Neural progenitor cell (in vitro differentiated cells): Measurements from ENCODE around the gene FIBP. TPM values are rescaled to one million over a fixed set of nuclear protein-coding genes. Genes with fewer than 3 reads are reported as not detected.

Experiments used
- DNase-seq: peaks from one replicate; pipeline ENCODE4 v3.0.0-alpha.2; 2016; ENCODE audit warnings: low spot score
- H2AFZ ChIP-seq: fragments of 200-600 bp; sonication (generic); replicated peaks from 2 replicates; pipeline ENCODE4 v1.6.1; 2016; ENCODE audit warnings: antibody characterized with exemption
- H3F3A ChIP-seq: fragments of 200-600 bp; sonication (generic); 2 replicates; pipeline ENCODE4 v1.6.1; 2016; ENCODE audit warnings: antibody characterized with exemption, low read depth
- H3K27ac ChIP-seq: fragments of 200-600 bp; sonication (generic); 2 replicates; pipeline ENCODE4 v1.5.1; 2016; ENCODE audit warnings: mild to moderate bottlenecking
- H3K27me3 ChIP-seq: fragments of 200-600 bp; sonication (generic); 2 replicates; pipeline ENCODE4 v1.6.1; 2016; ENCODE audit warnings: mild to moderate bottlenecking, moderate library complexity
- H3K36me3 ChIP-seq: fragments of 200-600 bp; sonication (generic); 2 replicates; pipeline ENCODE4 v1.5.1; 2016
- H3K4me1 ChIP-seq: fragments of 200-600 bp; sonication (generic); 2 replicates; pipeline ENCODE4 v1.6.1; 2016; ENCODE audit warnings: mixed run types
- H3K4me2 ChIP-seq: fragments of 200-600 bp; sonication (generic); 2 replicates; pipeline ENCODE4 v1.6.1; 2016
- H3K4me3 ChIP-seq: fragments of 200-600 bp; sonication (generic); 2 replicates; pipeline ENCODE4 v1.5.1; 2016
- H3K79me2 ChIP-seq: fragments of 200-600 bp; sonication (generic); 2 replicates; pipeline ENCODE4 v1.6.1; 2016; ENCODE audit warnings: low read depth
- H3K9ac ChIP-seq: fragments of 200-600 bp; sonication (generic); 2 replicates; pipeline ENCODE4 v1.6.1; 2016
- H3K9me3 ChIP-seq: fragments of 200-600 bp; sonication (generic); 2 replicates; pipeline ENCODE4 v1.5.1; 2016; ENCODE audit warnings: low read depth
- H4K20me1 ChIP-seq: fragments of 200-600 bp; sonication (generic); 2 replicates; pipeline ENCODE4 v1.6.1; 2016; ENCODE audit warnings: low read depth
- H3K27ac Mint-ChIP-seq: 3 replicates; pipeline ENCODE4 v1.8.0; 2021; ENCODE audit warnings: mixed read lengths
- H3K27me3 Mint-ChIP-seq: 2 replicates; pipeline ENCODE4 v1.8.0; 2022; ENCODE audit warnings: low read depth, mild to moderate bottlenecking, inconsistent platforms, moderate library complexity, mixed read lengths; ENCODE audit not compliant: insufficient read depth
- H3K36me3 Mint-ChIP-seq: 3 replicates; pipeline ENCODE4 v1.8.0; 2021; ENCODE audit warnings: mixed read lengths
- H3K4me1 Mint-ChIP-seq: 3 replicates; pipeline ENCODE4 v1.8.0; 2021; ENCODE audit warnings: mixed read lengths
- H3K4me3 Mint-ChIP-seq: 3 replicates; pipeline ENCODE4 v1.8.0; 2021; ENCODE audit warnings: mild to moderate bottlenecking, moderate library complexity, mixed read lengths
- H3K9me3 Mint-ChIP-seq: 3 replicates; pipeline ENCODE4 v1.8.0; 2020; ENCODE audit warnings: mixed read lengths
- EZH2 ChIP-seq: fragments of 200-600 bp; sonication (generic); IDR thresholded peaks from 2 replicates; pipeline ENCODE4 v1.6.1; 2017; ENCODE audit warnings: antibody characterized with exemption, mild to moderate bottlenecking, moderate library complexity
- EZH2phosphoT487 ChIP-seq: fragments of 200-600 bp; sonication (generic); IDR thresholded peaks from 2 replicates; pipeline ENCODE4 v1.6.1; 2017; ENCODE audit warnings: antibody characterized with exemption
- total RNA-seq: library from RNA; depleted of rRNA; stranded (reverse); fragments of >200 nt; gene quantifications from 2 replicates; pipeline ENCODE4 v1.2.3, GENCODE V29; 2015; ENCODE audit warnings: low replicate concordance
- TF ChIP-seq, protein P1 (sequence below): fragments of 200-600 bp; sonication (generic); IDR thresholded peaks from 2 replicates; pipeline ENCODE4 v1.5.1; 2017; ENCODE audit warnings: antibody characterized with exemption, mild to moderate bottlenecking

The FIBP gene
- total RNA-seq, 1 donor from 2014 or later = 92.1 TPM

- peaks cover 11% of the 10 kb centered on the region for H3K36me3 Mint-ChIP-seq
- Histone ChIP-seq H3K4me3 (no peak within 1 kb of the TSS), H3K9ac (no peak within 1 kb of the TSS), H3K9me3 (no peaks in the 10 kb centered on the region), H4K20me1 (peaks cover 10% of the 10 kb centered on the region), H3K4me1 (no peaks in the 10 kb centered on the region), H3K27me3 (no peaks in the 10 kb centered on the region), H3K36me3 (peaks cover 4% of the 10 kb centered on the region), H3K4me2 (no peak within 1 kb of the TSS), H3F3A (no peaks in the 10 kb centered on the region), H3K79me2 (no peaks in the 10 kb centered on the region), H2AFZ (no peak within 1 kb of the TSS), H3K27ac (no peak within 1 kb of the TSS)
- H3K27me3 Mint-ChIP-seq = peaks cover 11% of the 10 kb centered on the region
- no peaks in the 10 kb centered on the region for H3K9me3 Mint-ChIP-seq
- no peak within 1 kb of the TSS for H3K27ac Mint-ChIP-seq
- peaks cover 6% of the 10 kb centered on the region for H3K4me1 Mint-ChIP-seq
- DNase-seq = no peak
- TF ChIP-seq, protein P1, sequence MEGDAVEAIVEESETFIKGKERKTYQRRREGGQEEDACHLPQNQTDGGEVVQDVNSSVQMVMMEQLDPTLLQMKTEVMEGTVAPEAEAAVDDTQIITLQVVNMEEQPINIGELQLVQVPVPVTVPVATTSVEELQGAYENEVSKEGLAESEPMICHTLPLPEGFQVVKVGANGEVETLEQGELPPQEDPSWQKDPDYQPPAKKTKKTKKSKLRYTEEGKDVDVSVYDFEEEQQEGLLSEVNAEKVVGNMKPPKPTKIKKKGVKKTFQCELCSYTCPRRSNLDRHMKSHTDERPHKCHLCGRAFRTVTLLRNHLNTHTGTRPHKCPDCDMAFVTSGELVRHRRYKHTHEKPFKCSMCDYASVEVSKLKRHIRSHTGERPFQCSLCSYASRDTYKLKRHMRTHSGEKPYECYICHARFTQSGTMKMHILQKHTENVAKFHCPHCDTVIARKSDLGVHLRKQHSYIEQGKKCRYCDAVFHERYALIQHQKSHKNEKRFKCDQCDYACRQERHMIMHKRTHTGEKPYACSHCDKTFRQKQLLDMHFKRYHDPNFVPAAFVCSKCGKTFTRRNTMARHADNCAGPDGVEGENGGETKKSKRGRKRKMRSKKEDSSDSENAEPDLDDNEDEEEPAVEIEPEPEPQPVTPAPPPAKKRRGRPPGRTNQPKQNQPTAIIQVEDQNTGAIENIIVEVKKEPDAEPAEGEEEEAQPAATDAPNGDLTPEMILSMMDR = no peak
- peak within 1 kb of the TSS; percentile 5 for H3K4me3 Mint-ChIP-seq
These were observed 8.7 kb downstream of the FIBP start, which contains the start of gene CTSW for GRCh38 chr11:65879617-65880016. Gene CTSW (plus strand): TSS chr11:65879837. CDS start chr11:65879855, 18 bp downstream.

- H3K27me3 Mint-ChIP-seq = peaks cover 19% of the 10 kb centered on the region
- H3K36me3 Mint-ChIP-seq = no peaks in the 10 kb centered on the region
- Histone ChIP-seq H3K4me2 (peak overlapping the region; percentile 97), H3K36me3 (no peaks in the 10 kb centered on the region), H3K4me3 (peak overlapping the region; percentile 67), H3K9me3 (no peaks in the 10 kb centered on the region), H2AFZ (peak overlapping the region; percentile 64), H3K4me1 (peaks cover 4% of the 10 kb centered on the region), H3K27ac (no peak overlapping the region), H3K9ac (no peak overlapping the region), H3K79me2 (no peaks in the 10 kb centered on the region), H3F3A (peaks cover 14% of the 10 kb centered on the region), H3K27me3 (peaks cover 17% of the 10 kb centered on the region), H4K20me1 (no peaks in the 10 kb centered on the region)
- peak overlapping the region; percentile 38 for H3K27ac Mint-ChIP-seq
- TF ChIP-seq, protein P1 = no peak
- peak; percentile 59 for TF ChIP-seq EZH2
- peak overlapping the region; percentile 83 for H3K4me3 Mint-ChIP-seq
- H3K4me1 Mint-ChIP-seq = peaks cover 23% of the 10 kb centered on the region
- peak; percentile 96 for DNase-seq
- H3K9me3 Mint-ChIP-seq = no peaks in the 10 kb centered on the region
These were observed 14.7 kb downstream of the FIBP start for GRCh38 chr11:65873318-65874156.

DNA sequence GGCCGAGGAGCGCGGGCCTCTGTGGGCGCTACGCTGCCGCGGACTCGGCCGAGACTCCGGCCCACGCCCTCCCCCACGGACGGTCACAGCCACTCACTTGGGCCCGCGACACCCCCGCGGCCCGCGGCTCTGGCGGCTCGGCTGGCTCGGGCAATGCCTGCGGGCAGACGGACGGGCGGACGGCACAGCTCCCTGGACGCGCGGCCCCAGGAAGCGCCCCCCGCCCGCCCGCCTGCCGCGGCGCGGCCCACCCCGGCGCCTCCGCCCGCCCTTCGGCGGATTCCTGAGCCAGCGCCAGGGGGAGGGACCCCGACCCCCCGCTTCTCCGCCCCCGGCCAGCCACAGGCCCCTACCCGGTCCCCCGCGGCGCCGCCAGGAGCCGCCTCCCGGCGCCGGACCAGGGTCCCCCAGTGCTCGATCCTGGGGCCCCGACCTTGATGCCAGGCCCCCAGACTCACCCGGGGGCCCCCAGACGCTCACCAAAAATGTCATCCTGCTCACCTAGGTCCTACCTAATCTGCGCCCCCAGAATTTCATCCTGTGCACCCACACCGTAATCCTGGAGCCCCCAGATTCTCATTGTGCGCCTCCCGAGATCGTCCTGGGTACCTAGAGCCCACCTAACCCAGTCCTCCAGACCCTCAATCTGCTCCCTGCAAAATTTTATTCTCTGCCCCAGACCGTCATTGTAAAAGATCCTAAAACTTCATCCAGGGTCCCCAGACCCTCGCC lies 15.5 kb downstream of the FIBP start, which contains the start of gene EFEMP2:
EFEMP2 (minus strand) TSS at position 215 of the 732 bp plus-strand sequence. CDS start 446 bp downstream, outside the sequence.
- H3K4me2 ChIP-seq = peak within 1 kb of the TSS; percentile 97
- H3K27me3 Mint-ChIP-seq = peaks cover 17% of the 10 kb centered on the region
- peak within 1 kb of the TSS; percentile 38 for H3K27ac Mint-ChIP-seq
- no peaks in the 10 kb centered on the region for H3K36me3 Mint-ChIP-seq
- H3F3A ChIP-seq = peaks cover 15% of the 10 kb centered on the region
- TF ChIP-seq, protein P1 = no peak
- TF ChIP-seq EZH2 = no peak
- no peak for TF ChIP-seq EZH2phosphoT487
- no peaks in the 10 kb centered on the region for H3K9me3 ChIP-seq
- H3K36me3 ChIP-seq = no peaks in the 10 kb centered on the region
- H3K4me3 Mint-ChIP-seq = peak within 1 kb of the TSS; percentile 83
- peak within 1 kb of the TSS; percentile 64 for H2AFZ ChIP-seq
- H3K9ac ChIP-seq = peak within 1 kb of the TSS; percentile 37
- no peaks in the 10 kb centered on the region for H3K9me3 Mint-ChIP-seq
- peak; percentile 57 for DNase-seq
- no peak within 1 kb of the TSS for H3K27ac ChIP-seq
- peak within 1 kb of the TSS; percentile 67 for H3K4me3 ChIP-seq
- no peaks in the 10 kb centered on the region for H3K79me2 ChIP-seq
- peaks cover 25% of the 10 kb centered on the region for H3K4me1 Mint-ChIP-seq
- H3K27me3 ChIP-seq = peaks cover 17% of the 10 kb centered on the region
- peaks cover 4% of the 10 kb centered on the region for H3K4me1 ChIP-seq
- no peaks in the 10 kb centered on the region for H4K20me1 ChIP-seq
